Measurements from ENCODE around the gene LPIN1. TPM values are rescaled to one million over a fixed set of nuclear protein-coding genes. Genes with fewer than 3 reads are reported as not detected.

The LPIN1 gene
- polyA plus RNA-seq, 6 donors from 2014 or later = 4.6 to 12.8 (median 9.7) TPM

- no peak overlapping the region for H3K4me3 Mint-ChIP-seq
- ATAC-seq (ENCODE audit: low read depth in 2 of 2) (no peak), DNase-seq (no peak)
- H3K9me3 Mint-ChIP-seq = peaks cover 0 to 2% (median 0%) of the 10 kb centered on the region in 7 donors
- H3K4me1 Mint-ChIP-seq = peaks cover under 1 to 11% (median 5%) of the 10 kb centered on the region in 3 donors
- H3K27ac Mint-ChIP-seq = no peak overlapping the region
- H3K27me3 Mint-ChIP-seq = no peaks in the 10 kb centered on the region
- peaks cover 35 to 58% of the 10 kb centered on the region in 2 donors for H3K36me3 Mint-ChIP-seq
Measured at GRCh38 chr2:11766016-11766415, 19.6 kb downstream of the LPIN1 start.

DNA sequence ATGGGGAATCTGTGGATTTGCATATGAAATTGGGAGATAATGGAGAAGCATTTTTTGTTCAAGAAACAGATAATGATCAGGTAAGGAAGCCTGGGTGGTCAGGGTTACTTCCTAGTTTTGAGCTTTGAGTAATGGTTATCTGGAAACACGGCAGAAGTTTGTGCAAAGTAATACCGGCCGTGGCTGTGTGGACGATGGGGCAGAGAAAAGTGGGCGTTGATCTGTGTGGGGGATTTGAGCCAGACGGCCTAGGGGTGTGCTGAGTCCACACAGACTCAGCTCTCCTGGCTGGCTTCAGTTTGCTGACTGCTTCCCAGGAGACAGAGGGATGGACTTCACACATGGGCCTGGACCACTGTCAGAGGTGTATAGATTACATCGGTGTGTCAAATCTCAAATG lies 21.3 kb downstream of the LPIN1 start:
- Mint-ChIP-seq H3K36me3 (peaks cover 37 to 64% of the 10 kb centered on the region in 2 donors), H3K27me3 (no peaks in the 10 kb centered on the region), H3K27ac (no peak overlapping the region), H3K4me1 (peaks cover 0 to 5% (median 5%) of the 10 kb centered on the region in 3 donors), H3K9me3 (peaks cover 0 to 2% (median 0%) of the 10 kb centered on the region in 7 donors), H3K4me3 (peak overlapping the region in 1 of 8 donors; percentile 11)
- DNase-seq (no peak), ATAC-seq (ENCODE audit: low read depth in 2 of 2) (no peak)

DNA sequence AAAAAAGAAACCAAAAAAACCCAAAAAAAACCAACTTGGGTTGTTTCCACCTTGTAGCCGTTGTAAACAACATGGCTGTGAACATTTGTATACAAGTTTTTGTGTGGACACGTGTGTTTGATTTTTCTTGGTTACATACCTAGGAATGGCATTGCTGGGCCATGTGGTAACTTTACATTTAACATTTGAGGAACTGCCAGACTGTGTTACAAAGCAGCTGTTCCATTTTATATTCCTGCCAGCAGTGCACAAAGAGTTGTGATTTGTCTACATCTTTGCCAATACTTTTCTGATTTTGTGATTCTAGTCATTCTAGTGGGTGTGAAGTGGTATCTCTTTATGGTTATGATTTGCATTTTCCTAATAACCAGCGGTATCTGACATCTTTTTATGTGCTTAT lies 22.5 kb downstream of the LPIN1 start:
- H3K4me3 Mint-ChIP-seq = no peak overlapping the region
- H3K27me3 Mint-ChIP-seq = no peaks in the 10 kb centered on the region
- peaks cover 38 to 67% of the 10 kb centered on the region in 2 donors for H3K36me3 Mint-ChIP-seq
- H3K4me1 Mint-ChIP-seq = peaks cover 0 to 5% (median 3%) of the 10 kb centered on the region in 3 donors
- H3K27ac Mint-ChIP-seq = no peak overlapping the region
- ATAC-seq (ENCODE audit: low read depth in 2 of 2) (no peak), DNase-seq (no peak)
- H3K9me3 Mint-ChIP-seq = peaks cover 0 to 2% (median 0%) of the 10 kb centered on the region in 7 donors

DNA sequence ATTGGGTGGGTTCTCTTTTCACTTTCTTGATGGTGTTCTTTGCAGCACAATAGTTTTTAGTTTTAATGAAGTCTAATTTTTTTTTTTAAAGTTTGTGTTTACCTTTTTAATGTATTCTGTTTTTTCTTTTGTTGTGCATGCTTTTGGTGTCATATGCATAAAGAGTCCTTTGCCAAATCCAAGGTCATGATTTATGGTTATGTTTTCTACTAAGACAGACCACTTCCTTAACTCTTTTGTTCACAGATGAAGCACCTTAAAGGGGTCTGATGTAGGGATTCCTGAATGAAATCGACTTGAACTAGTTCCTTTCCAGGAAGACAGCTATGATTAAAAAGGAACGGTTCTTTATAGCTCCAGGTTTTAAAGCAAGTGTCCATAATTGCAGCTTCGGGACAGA lies 23.1 kb downstream of the LPIN1 start:
- no peak overlapping the region for H3K4me3 Mint-ChIP-seq
- no peak for ATAC-seq (ENCODE audit: low read depth in 2 of 2)

GRCh38 chr2:11770531-11771188 lies 24.2 kb downstream of the LPIN1 start:
- Mint-ChIP-seq H3K9me3 (peaks cover 0 to 2% (median 0%) of the 10 kb centered on the region in 7 donors), H3K27me3 (no peaks in the 10 kb centered on the region), H3K4me1 (peaks cover 5 to 7% (median 7%) of the 10 kb centered on the region in 3 donors), H3K4me3 (no peak overlapping the region), H3K36me3 (peaks cover 44 to 61% of the 10 kb centered on the region in 2 donors), H3K27ac (no peak overlapping the region)
- DNase-seq (no peak), ATAC-seq (ENCODE audit: low read depth in 2 of 2) (no peak)

More for the DNA sequence above, 23.1 kb downstream of the LPIN1 start:
- Mint-ChIP-seq H3K27ac (no peak overlapping the region), H3K4me1 (peaks cover 0 to 4% (median 3%) of the 10 kb centered on the region in 3 donors), H3K9me3 (peaks cover 0 to 2% (median 0%) of the 10 kb centered on the region in 7 donors), H3K36me3 (peaks cover 44 to 71% of the 10 kb centered on the region in 2 donors), H3K27me3 (no peaks in the 10 kb centered on the region)
- DNase-seq = no peak

- no peaks in the 10 kb centered on the region for H3K9me3 Mint-ChIP-seq
- DNase-seq = no peak
- peak; percentile 61 to 69 for ATAC-seq (ENCODE audit: low read depth in 2 of 2)
- H3K4me3 Mint-ChIP-seq = no peak overlapping the region
- H3K4me1 Mint-ChIP-seq = peaks cover 7 to 10% (median 8%) of the 10 kb centered on the region in 3 donors
- H3K27ac Mint-ChIP-seq = no peak overlapping the region
- H3K27me3 Mint-ChIP-seq = no peaks in the 10 kb centered on the region
- H3K36me3 Mint-ChIP-seq = peaks cover 31 to 46% of the 10 kb centered on the region in 2 donors
Measured at GRCh38 chr2:11771971-11772615, 25.7 kb downstream of the LPIN1 start.

- ATAC-seq (ENCODE audit: low read depth in 2 of 2) (no peak), DNase-seq (no peak)
- Mint-ChIP-seq H3K9me3 (no peaks in the 10 kb centered on the region), H3K4me1 (peaks cover 15 to 18% (median 17%) of the 10 kb centered on the region in 3 donors), H3K36me3 (peaks cover 23 to 36% of the 10 kb centered on the region in 2 donors), H3K27me3 (no peaks in the 10 kb centered on the region), H3K4me3 (no peak overlapping the region), H3K27ac (peak overlapping the region in 1 of 6 donors; percentile 82)
Measured at GRCh38 chr2:11773111-11773510, 26.7 kb downstream of the LPIN1 start.

GRCh38 chr2:11773747-11774525 lies 27.5 kb downstream of the LPIN1 start:
- Mint-ChIP-seq H3K36me3 (peaks cover 19 to 31% of the 10 kb centered on the region in 2 donors), H3K4me3 (peak overlapping the region in 1 of 8 donors; percentile 12), H3K4me1 (peaks cover 22 to 26% (median 23%) of the 10 kb centered on the region in 3 donors), H3K27ac (peak overlapping the region in 1 of 6 donors; percentile 84), H3K9me3 (no peaks in the 10 kb centered on the region), H3K27me3 (no peaks in the 10 kb centered on the region)
- ATAC-seq (ENCODE audit: low read depth in 2 of 2) (no peak), DNase-seq (no peak)

- Mint-ChIP-seq H3K4me3 (peak overlapping the region in 4 of 8 donors; percentile 16 to 44 (median 34)), H3K4me1 (peaks cover 23 to 33% (median 28%) of the 10 kb centered on the region in 3 donors), H3K27ac (peak overlapping the region in 1 of 6 donors; percentile 84), H3K36me3 (peaks cover 19 to 31% of the 10 kb centered on the region in 2 donors), H3K9me3 (no peaks in the 10 kb centered on the region), H3K27me3 (no peaks in the 10 kb centered on the region)
- ATAC-seq (ENCODE audit: low read depth in 2 of 2) (no peak), DNase-seq (no peak)
Measured at GRCh38 chr2:11774600-11774999, 28.2 kb downstream of the LPIN1 start.

DNA sequence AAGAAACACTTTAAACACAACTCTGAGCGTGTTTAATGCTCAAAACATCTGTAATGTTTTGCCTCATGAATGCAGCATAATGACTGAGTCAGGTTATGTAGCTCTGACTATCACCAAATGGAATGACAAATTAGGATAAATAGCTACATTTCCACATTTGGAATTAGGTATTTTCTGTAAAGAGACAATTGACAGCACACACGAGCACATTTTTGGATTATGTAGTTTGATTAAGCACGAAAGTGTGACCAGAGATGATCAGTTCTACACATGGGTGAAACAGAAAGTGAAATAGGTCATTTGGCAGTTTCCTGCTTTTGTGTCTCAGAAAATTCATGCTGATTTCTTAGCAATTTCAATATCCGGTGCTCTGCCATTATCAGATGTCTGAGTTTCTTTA lies 29.0 kb downstream of the LPIN1 start:
- DNase-seq (peak; percentile 43), ATAC-seq (ENCODE audit: low read depth in 2 of 2) (peak; percentile 67 to 69)
- peaks cover 23 to 34% (median 28%) of the 10 kb centered on the region in 3 donors for H3K4me1 Mint-ChIP-seq
- no peaks in the 10 kb centered on the region for H3K27me3 Mint-ChIP-seq
- peak overlapping the region in 4 of 6 donors; percentile 40 to 84 (median 77) for H3K27ac Mint-ChIP-seq
- H3K4me3 Mint-ChIP-seq = peak overlapping the region in 3 of 8 donors; percentile 2 to 40 (median 13)
- peaks cover 25 to 28% of the 10 kb centered on the region in 2 donors for H3K36me3 Mint-ChIP-seq
- H3K9me3 Mint-ChIP-seq = no peaks in the 10 kb centered on the region

DNA sequence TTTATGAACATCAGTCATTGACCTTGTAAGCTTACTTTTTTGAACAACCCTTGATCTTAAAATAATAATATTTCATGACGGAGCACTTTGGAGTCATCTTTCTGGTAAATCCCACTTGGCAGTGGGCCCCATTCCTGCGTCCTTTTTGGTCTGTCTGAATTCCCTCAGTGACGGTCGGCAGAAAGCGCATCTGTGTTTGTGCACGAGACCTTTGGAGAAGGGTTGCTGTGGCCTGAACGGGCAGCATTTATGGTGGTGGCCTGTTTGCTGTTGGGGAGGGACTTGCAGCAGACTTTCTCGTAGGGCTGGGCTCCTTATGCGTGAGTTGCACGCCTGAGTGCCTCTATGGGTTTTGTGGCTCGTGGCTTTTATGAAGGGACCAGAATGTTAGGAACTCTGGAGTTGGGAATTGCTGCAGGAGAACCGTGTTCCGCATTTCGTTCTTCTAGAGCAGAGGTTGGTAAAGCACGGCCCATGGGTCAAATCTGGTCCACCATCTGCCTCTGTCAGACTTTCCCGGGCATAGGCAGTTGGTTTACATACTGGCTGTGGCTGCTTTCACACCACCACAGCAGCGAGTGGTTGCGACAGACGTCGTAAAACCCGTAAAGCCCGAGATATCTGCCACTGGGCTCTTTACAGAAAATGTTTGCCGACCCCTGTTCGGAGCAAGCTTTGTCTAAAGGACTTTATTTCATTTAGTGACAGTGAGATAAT lies 30.8 kb downstream of the LPIN1 start:
- peaks cover 23 to 34% (median 28%) of the 10 kb centered on the region in 3 donors for H3K4me1 Mint-ChIP-seq
- peak overlapping the region in 2 of 8 donors; percentile 29 to 57 for H3K4me3 Mint-ChIP-seq
- no peaks in the 10 kb centered on the region for H3K9me3 Mint-ChIP-seq
- no peak for DNase-seq
- peaks cover 12 to 32% of the 10 kb centered on the region in 2 donors for H3K36me3 Mint-ChIP-seq
- H3K27me3 Mint-ChIP-seq = no peaks in the 10 kb centered on the region
- peak overlapping the region in 2 of 6 donors; percentile 75 to 78 for H3K27ac Mint-ChIP-seq
- no peak for ATAC-seq (ENCODE audit: low read depth in 2 of 2)

DNA sequence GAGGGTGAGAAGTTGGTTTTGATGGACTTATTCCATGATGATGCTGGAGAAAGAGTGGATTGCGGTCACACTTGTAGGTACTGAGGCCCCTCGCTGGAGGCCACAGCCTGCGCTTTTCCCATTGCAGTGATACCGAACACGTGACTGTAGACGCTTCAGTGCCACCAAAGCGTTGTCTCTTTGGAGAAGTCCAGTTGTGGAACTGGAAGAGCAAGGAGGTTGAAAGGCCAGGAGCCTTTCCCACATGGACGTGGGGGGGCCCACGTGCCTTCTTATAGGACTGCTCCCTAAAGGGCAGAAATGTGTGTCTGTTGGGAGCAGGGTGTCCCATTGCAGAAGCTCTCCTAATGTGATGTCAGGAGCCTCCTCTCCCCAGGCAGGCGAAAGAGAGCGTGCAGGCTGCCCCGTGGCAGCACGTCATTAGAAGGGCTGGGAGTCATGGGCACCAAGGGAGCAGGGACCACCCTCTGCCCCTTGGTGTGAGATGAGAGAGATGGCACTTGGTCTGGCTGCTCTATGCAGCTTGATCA lies 31.5 kb downstream of the LPIN1 start:
- ATAC-seq (ENCODE audit: low read depth in 2 of 2) = no peak
- H3K4me1 Mint-ChIP-seq = peaks cover 23 to 34% (median 28%) of the 10 kb centered on the region in 3 donors
- H3K27ac Mint-ChIP-seq = peak overlapping the region in 3 of 6 donors; percentile 34 to 78 (median 75)
- H3K9me3 Mint-ChIP-seq = no peaks in the 10 kb centered on the region
- no peaks in the 10 kb centered on the region for H3K27me3 Mint-ChIP-seq
- DNase-seq = no peak
- peaks cover 16 to 37% of the 10 kb centered on the region in 2 donors for H3K36me3 Mint-ChIP-seq
- H3K4me3 Mint-ChIP-seq = peak overlapping the region in 5 of 8 donors; percentile 9 to 71 (median 44)

All from naive B cell (primary cell).